Measurements from ENCODE around the gene SLC22A17. TPM values are rescaled to one million over a fixed set of nuclear protein-coding genes. Genes with fewer than 3 reads are reported as not detected.

Gene SLC22A17
- total RNA-seq, 6 experiments from 2014 or later: 1.5 to 2.7 (median 2.1) TPM

GRCh38 chr14:23371865-23372264 is 19.2 kb upstream of the SLC22A17 start:
- intact Hi-C loops (cut with DNase I): loop anchor here in 1 of 2 donors (10.0 kb wide), 1 partner anchor 107 kb away; no protein-coding TSS in a partner anchor
- Histone ChIP-seq H3K9me3 (no peaks in the 10 kb centered on the region), H3K4me3 (no peak overlapping the region), H3K27ac (no peak overlapping the region), H3K4me1 (no peaks in the 10 kb centered on the region), H3K36me3 (no peaks in the 10 kb centered on the region), H3K27me3 (no peaks in the 10 kb centered on the region)
- ATAC-seq: no peak
- no CpG with 5 or more reads among the region's 1 CpG for WGBS (ENCODE audit: insufficient coverage, low coverage, low lambda C conversion rate, missing lambda C conversion rate)
- DNase-seq: no peak
- no peak for TF ChIP-seq POLR2A (IDR thresholded peaks at IDR 0.05)
- no peak for TF ChIP-seq CTCF (IDR thresholded peaks at IDR 0.05)

GRCh38 chr14:23370221-23370620 is 17.5 kb upstream of the SLC22A17 start:
- Histone ChIP-seq H3K36me3 (no peaks in the 10 kb centered on the region), H3K9me3 (no peaks in the 10 kb centered on the region), H3K4me3 (no peak overlapping the region), H3K27ac (no peak overlapping the region), H3K4me1 (peaks cover 0 to 6% (median 0%) of the 10 kb centered on the region in 4 donors), H3K27me3 (peaks cover 0 to 9% of the 10 kb centered on the region in 2 donors)
- 20% methylated on average over 1 of the region's 1 CpG for WGBS (ENCODE audit: insufficient coverage, low coverage, low lambda C conversion rate, missing lambda C conversion rate)
- ATAC-seq: no peak
- TF ChIP-seq CTCF (IDR thresholded peaks at IDR 0.05): no peak
- no peak for TF ChIP-seq POLR2A (IDR thresholded peaks at IDR 0.05)
- no peak for DNase-seq
- intact Hi-C loops (cut with DNase I): loop anchor here in 1 of 2 donors (10.0 kb wide), 1 partner anchor 105 kb away; no protein-coding TSS in a partner anchor

- Histone ChIP-seq H3K9me3 (no peaks in the 10 kb centered on the region), H3K4me1 (peaks cover 0 to 12% (median 0%) of the 10 kb centered on the region in 4 donors), H3K36me3 (no peaks in the 10 kb centered on the region), H3K27me3 (peaks cover 0 to 16% of the 10 kb centered on the region in 2 donors), H3K4me3 (peak overlapping the region in 2 of 3 donors; percentile 14 to 35), H3K27ac (peak overlapping the region in 1 of 3 donors; percentile 37)
- DNase-seq (peak in 1 of 3 donors; percentile 55), ATAC-seq (peak; percentile 28 to 56 (median 34))
- TF ChIP-seq CTCF (IDR thresholded peaks at IDR 0.05) (no peak), POLR2A (IDR thresholded peaks at IDR 0.05) (no peak)
- intact Hi-C loops (cut with DNase I): no loop called here
- WGBS (ENCODE audit: insufficient coverage, low coverage, low lambda C conversion rate, missing lambda C conversion rate): 9% methylated on average over 14 of the region's 34 CpGs
These were observed 13.8 kb upstream of the SLC22A17 start for GRCh38 chr14:23366426-23366921.

GRCh38 chr14:23365732-23366425 is 13.2 kb upstream of the SLC22A17 start:
- Histone ChIP-seq H3K27me3 (peaks cover 0 to 16% of the 10 kb centered on the region in 2 donors), H3K4me1 (peaks cover 0 to 12% (median 0%) of the 10 kb centered on the region in 4 donors), H3K4me3 (peak overlapping the region in 2 of 3 donors; percentile 14 to 35), H3K9me3 (no peaks in the 10 kb centered on the region), H3K36me3 (no peaks in the 10 kb centered on the region), H3K27ac (peak overlapping the region; percentile 31 to 47 (median 47))
- WGBS (ENCODE audit: insufficient coverage, low coverage, low lambda C conversion rate, missing lambda C conversion rate): 0% methylated on average over 21 of the region's 51 CpGs
- TF ChIP-seq POLR2A (IDR thresholded peaks at IDR 0.05): no peak
- no peak for TF ChIP-seq CTCF (IDR thresholded peaks at IDR 0.05)
- DNase-seq (no peak), ATAC-seq (peak; percentile 30 to 53 (median 44))
- intact Hi-C loops (cut with DNase I): no loop called here

Data from right lobe of liver (tissue), 6 donors.